Measurements from ENCODE around the gene GPR135.

DNA sequence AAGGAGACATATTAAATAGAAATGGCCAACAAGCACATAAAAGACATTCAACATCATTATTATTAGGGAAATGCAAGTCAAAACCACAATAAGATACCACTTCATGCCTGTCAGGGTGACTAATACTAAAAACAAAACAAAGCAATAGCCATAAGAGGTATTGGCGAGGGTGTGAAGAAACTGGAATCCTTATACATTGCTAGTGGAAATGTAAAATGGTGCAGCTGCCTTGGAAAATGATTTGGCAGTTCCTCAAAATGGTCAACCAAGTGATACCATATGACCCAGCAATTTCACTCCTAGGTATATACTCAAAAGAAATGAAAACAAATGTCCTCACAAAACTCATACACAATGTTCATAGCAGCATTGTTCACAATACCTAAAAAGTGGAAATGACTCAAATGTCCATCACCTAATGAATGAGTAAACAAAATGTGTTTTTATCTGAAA, 27.0 kb downstream of the GPR135 start:
- TF ChIP-seq, protein P1, sequence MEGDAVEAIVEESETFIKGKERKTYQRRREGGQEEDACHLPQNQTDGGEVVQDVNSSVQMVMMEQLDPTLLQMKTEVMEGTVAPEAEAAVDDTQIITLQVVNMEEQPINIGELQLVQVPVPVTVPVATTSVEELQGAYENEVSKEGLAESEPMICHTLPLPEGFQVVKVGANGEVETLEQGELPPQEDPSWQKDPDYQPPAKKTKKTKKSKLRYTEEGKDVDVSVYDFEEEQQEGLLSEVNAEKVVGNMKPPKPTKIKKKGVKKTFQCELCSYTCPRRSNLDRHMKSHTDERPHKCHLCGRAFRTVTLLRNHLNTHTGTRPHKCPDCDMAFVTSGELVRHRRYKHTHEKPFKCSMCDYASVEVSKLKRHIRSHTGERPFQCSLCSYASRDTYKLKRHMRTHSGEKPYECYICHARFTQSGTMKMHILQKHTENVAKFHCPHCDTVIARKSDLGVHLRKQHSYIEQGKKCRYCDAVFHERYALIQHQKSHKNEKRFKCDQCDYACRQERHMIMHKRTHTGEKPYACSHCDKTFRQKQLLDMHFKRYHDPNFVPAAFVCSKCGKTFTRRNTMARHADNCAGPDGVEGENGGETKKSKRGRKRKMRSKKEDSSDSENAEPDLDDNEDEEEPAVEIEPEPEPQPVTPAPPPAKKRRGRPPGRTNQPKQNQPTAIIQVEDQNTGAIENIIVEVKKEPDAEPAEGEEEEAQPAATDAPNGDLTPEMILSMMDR (conservative IDR thresholded peaks at IDR 0.05; ENCODE audit: low read depth, low read length): no peak
- TF ChIP-seq EZH2 (IDR thresholded peaks at IDR 0.05; ENCODE audit: low read length, unreplicated experiment): no peak
